Stimulated activated CD4-positive, alpha-beta T cell treated with anti-CD3 and anti-CD28 coated beads, Interleukin-4, amount 100 ng/mL, for 4 hours (primary cell): ENCODE results near the gene NTSR2.

Experiments
- DNase-seq, 2 experiments: peaks; one replicate each; pipeline ENCODE4 v3.0.0-alpha.2; 2020

NTSR2 gene

GRCh38 chr2:11624893-11625292, 45.1 kb downstream of the NTSR2 start:
- DNase-seq = no peak

- DNase-seq = no peak
Observed at GRCh38 chr2:11622611-11623010, 47.4 kb downstream of the NTSR2 start.

- DNase-seq = no peak
Observed at GRCh38 chr2:11621410-11621809, 48.6 kb downstream of the NTSR2 start.

- DNase-seq = no peak
Observed at GRCh38 chr2:11618708-11619062, 51.3 kb downstream of the NTSR2 start.

- no peak for DNase-seq
Observed at GRCh38 chr2:11617984-11618707, 51.8 kb downstream of the NTSR2 start.

GRCh38 chr2:11617527-11617926, 52.5 kb downstream of the NTSR2 start:
- no peak for DNase-seq

- no peak for DNase-seq
Observed at GRCh38 chr2:11616851-11617415, 53.1 kb downstream of the NTSR2 start.

- DNase-seq = no peak
Observed at GRCh38 chr2:11616097-11616687, 53.8 kb downstream of the NTSR2 start.

GRCh38 chr2:11615209-11615608, 54.8 kb downstream of the NTSR2 start:
- no peak for DNase-seq

- no peak for DNase-seq
Observed at GRCh38 chr2:11613297-11613696, 56.7 kb downstream of the NTSR2 start.

GRCh38 chr2:11612553-11613215, 57.3 kb downstream of the NTSR2 start:
- no peak for DNase-seq

GRCh38 chr2:11611251-11611650, 58.7 kb downstream of the NTSR2 start:
- no peak for DNase-seq

GRCh38 chr2:11610624-11611242, 59.3 kb downstream of the NTSR2 start:
- DNase-seq = no peak
